Measurements from ENCODE around the gene SLC24A3. TPM values are rescaled to one million over a fixed set of nuclear protein-coding genes. Genes with fewer than 3 reads are reported as not detected.

Gene SLC24A3
- total RNA-seq, 1 experiment from 2014 or later, result not detected

- no peaks in the 10 kb centered on the region for H3F3A ChIP-seq (ENCODE audit: insufficient read depth, low read depth)
- ChIA-PET CTCF (no interaction called here), POLR2A (ENCODE audit: unreplicated experiment) (no interaction called here)
- peaks cover 6% of the 10 kb centered on the region; the same call in 1 of the 2 replicates for H3K27me3 ChIP-seq (ENCODE audit: insufficient read depth, low read depth)
- H4K20me1 ChIP-seq (ENCODE audit: insufficient read depth), result no peaks in the 10 kb centered on the region
- H3K79me2 ChIP-seq (ENCODE audit: low read depth), result no peaks in the 10 kb centered on the region
- H3K4me2 ChIP-seq, result no peak overlapping the region
- no peak for DNase-seq
- no peaks in the 10 kb centered on the region for H3K36me3 ChIP-seq (ENCODE audit: low read depth)
- no peak overlapping the region for H3K4me3 ChIP-seq
- no peak for TF ChIP-seq CTCF (conservative IDR thresholded peaks at IDR 0.05)
- no peak for TF ChIP-seq EZH2 (IDR thresholded peaks at IDR 0.05; ENCODE audit: low read depth)
- H2AFZ ChIP-seq, result no peak overlapping the region
- no peaks in the 10 kb centered on the region for H3K9me3 ChIP-seq (ENCODE audit: insufficient read depth, low read depth)
- intact Hi-C loops (cut with micrococcal nuclease; ENCODE audit: unreplicated experiment), result no loop called here
- H3K9me2 ChIP-seq (ENCODE audit: insufficient read depth), result no peaks in the 10 kb centered on the region
- H3K27ac ChIP-seq, result no peak overlapping the region
- no peaks in the 10 kb centered on the region for H3K4me1 ChIP-seq (replicated peaks; ENCODE audit: insufficient read depth)
- BruUV-seq (replicated peaks), result no TSS peak
Observed at GRCh38 chr20:19560881-19561480, 348.5 kb downstream of the SLC24A3 start.

GRCh38 chr20:19562426-19562825, 350.0 kb downstream of the SLC24A3 start:
- Histone ChIP-seq H3K4me2 (no peak overlapping the region), H3F3A (ENCODE audit: insufficient read depth, low read depth) (no peaks in the 10 kb centered on the region), H2AFZ (no peak overlapping the region), H3K79me2 (ENCODE audit: low read depth) (no peaks in the 10 kb centered on the region), H3K27me3 (ENCODE audit: insufficient read depth, low read depth) (peaks cover 6% of the 10 kb centered on the region; the same call in 1 of the 2 replicates), H3K36me3 (ENCODE audit: low read depth) (no peaks in the 10 kb centered on the region), H3K27ac (no peak overlapping the region), H3K4me3 (no peak overlapping the region), H3K9me3 (ENCODE audit: insufficient read depth, low read depth) (no peaks in the 10 kb centered on the region), H3K9me2 (ENCODE audit: insufficient read depth) (no peaks in the 10 kb centered on the region), H3K4me1 (replicated peaks; ENCODE audit: insufficient read depth) (no peaks in the 10 kb centered on the region), H4K20me1 (ENCODE audit: insufficient read depth) (no peaks in the 10 kb centered on the region)
- no peak for DNase-seq
- intact Hi-C loops (cut with micrococcal nuclease; ENCODE audit: unreplicated experiment), result no loop called here
- BruUV-seq (replicated peaks), result no TSS peak
- CTCF ChIA-PET, result no interaction called here
- POLR2A ChIA-PET (ENCODE audit: unreplicated experiment), result no interaction called here
- TF ChIP-seq EZH2 (IDR thresholded peaks at IDR 0.05; ENCODE audit: low read depth), result no peak
- TF ChIP-seq CTCF (conservative IDR thresholded peaks at IDR 0.05), result no peak

- peaks cover 6% of the 10 kb centered on the region; the same call in 1 of the 2 replicates for H3K27me3 ChIP-seq (ENCODE audit: insufficient read depth, low read depth)
- no peaks in the 10 kb centered on the region for H3K9me3 ChIP-seq (ENCODE audit: insufficient read depth, low read depth)
- no peaks in the 10 kb centered on the region for H3K79me2 ChIP-seq (ENCODE audit: low read depth)
- no peak for TF ChIP-seq EZH2 (IDR thresholded peaks at IDR 0.05; ENCODE audit: low read depth)
- TF ChIP-seq CTCF (conservative IDR thresholded peaks at IDR 0.05), result no peak
- H3K4me2 ChIP-seq, result no peak overlapping the region
- no peak overlapping the region for H3K27ac ChIP-seq
- no peak for DNase-seq
- no peaks in the 10 kb centered on the region for H3K36me3 ChIP-seq (ENCODE audit: low read depth)
- no peaks in the 10 kb centered on the region for H3K9me2 ChIP-seq (ENCODE audit: insufficient read depth)
- H3F3A ChIP-seq (ENCODE audit: insufficient read depth, low read depth), result no peaks in the 10 kb centered on the region
- POLR2A ChIA-PET (ENCODE audit: unreplicated experiment), result no interaction called here
- BruUV-seq (replicated peaks), result no TSS peak
- H3K4me1 ChIP-seq (replicated peaks; ENCODE audit: insufficient read depth), result no peaks in the 10 kb centered on the region
- intact Hi-C loops (cut with micrococcal nuclease; ENCODE audit: unreplicated experiment), result no loop called here
- no peaks in the 10 kb centered on the region for H4K20me1 ChIP-seq (ENCODE audit: insufficient read depth)
- H3K4me3 ChIP-seq, result no peak overlapping the region
- CTCF ChIA-PET, result no interaction called here
- no peak overlapping the region for H2AFZ ChIP-seq
Observed at GRCh38 chr20:19564261-19564660, 351.8 kb downstream of the SLC24A3 start.

All from PC-9 (cell line).